Activated CD8-positive, alpha-beta memory T cell treated with anti-CD3 and anti-CD28 coated beads, Interleukin-2, amount 50 U/mL, for 1 hour (primary cell): ENCODE measurements around the gene COMMD1.

Experiments
- DNase-seq: peaks from one replicate; pipeline ENCODE4 v3.0.0-alpha.2; 2020; ENCODE audit errors: extremely low read depth

Gene COMMD1

GRCh38 chr2:62178741-62179271, 273.3 kb downstream of the COMMD1 start:
- DNase-seq, result no peak

GRCh38 chr2:62180975-62181374, 275.5 kb downstream of the COMMD1 start:
- DNase-seq, result no peak

GRCh38 chr2:62181843-62182242, 276.4 kb downstream of the COMMD1 start:
- no peak for DNase-seq

- DNase-seq, result no peak
Measured at GRCh38 chr2:62184512-62185230, 279.2 kb downstream of the COMMD1 start.
